ENCODE data around the gene NR1H2. TPM values are rescaled to one million over a fixed set of nuclear protein-coding genes. Genes with fewer than 3 reads are reported as not detected.

NR1H2 gene
- total RNA-seq, 2 donors from 2014 or later = 113 to 138 TPM

DNA sequence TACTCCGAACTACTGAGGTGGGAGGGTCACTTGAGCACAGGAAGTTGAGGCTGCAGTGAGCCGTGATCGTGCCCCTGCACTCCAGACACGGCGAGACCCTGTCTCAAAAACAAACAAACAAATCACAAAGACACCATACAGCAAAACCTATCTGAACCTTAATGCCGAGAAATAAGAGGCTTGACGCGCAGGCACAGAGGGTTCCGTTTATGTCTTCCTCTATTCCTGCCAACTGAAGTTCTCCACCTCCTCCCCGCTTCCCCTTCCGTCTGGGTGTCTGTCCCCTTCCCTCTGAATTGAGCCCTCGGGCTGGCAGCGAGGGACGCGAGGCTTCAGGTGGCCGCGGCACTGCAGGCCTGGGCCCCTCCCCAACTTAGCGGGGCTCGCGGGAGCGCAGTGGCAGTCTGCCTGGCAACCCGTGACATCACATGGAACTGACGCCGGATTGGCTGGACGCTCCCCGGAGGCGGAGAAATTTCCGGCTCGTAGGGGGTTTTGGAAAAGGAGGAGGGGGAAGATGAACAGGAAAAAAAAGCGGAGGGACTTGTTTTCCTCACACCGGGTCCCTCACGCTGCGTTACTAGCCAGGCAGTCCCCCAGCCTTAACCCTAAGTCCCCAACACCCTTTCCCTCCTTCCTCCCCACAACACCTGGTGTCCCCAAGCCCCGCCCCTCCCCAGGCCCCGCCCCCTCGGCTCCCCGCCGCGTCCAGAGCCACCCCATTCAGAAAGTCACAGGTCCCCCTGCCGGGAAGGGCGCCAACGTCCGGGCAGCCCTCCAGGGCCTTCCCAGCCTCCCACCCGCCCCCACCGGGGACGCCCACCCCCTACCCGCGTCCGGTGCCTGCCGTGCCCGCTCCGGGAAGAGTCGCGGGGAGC lies 55.3 kb downstream of the NR1H2 start:
- TF ChIP-seq CTCF (IDR thresholded peaks at IDR 0.05) = no peak
- ATAC-seq (ENCODE audit: insufficient number of reproducible peaks, low FRiP score, low read depth) = peak; percentile 71
- Histone ChIP-seq H3K36me3 (no peaks in the 10 kb centered on the region), H3K27me3 (replicated peaks; ENCODE audit: insufficient read depth) (peaks cover 5% of the 10 kb centered on the region), H3K9me3 (no peaks in the 10 kb centered on the region), H3K4me1 (ENCODE audit: control insufficient read depth in 1 of 2, low read depth in 2 of 2) (peaks cover 6 to 13% of the 10 kb centered on the region in 2 donors), H3K4me3 (peak overlapping the region; percentile 72), H3K27ac (no peak overlapping the region)
- DNase-seq (ENCODE audit: low spot score) = peak; percentile 21

DNA sequence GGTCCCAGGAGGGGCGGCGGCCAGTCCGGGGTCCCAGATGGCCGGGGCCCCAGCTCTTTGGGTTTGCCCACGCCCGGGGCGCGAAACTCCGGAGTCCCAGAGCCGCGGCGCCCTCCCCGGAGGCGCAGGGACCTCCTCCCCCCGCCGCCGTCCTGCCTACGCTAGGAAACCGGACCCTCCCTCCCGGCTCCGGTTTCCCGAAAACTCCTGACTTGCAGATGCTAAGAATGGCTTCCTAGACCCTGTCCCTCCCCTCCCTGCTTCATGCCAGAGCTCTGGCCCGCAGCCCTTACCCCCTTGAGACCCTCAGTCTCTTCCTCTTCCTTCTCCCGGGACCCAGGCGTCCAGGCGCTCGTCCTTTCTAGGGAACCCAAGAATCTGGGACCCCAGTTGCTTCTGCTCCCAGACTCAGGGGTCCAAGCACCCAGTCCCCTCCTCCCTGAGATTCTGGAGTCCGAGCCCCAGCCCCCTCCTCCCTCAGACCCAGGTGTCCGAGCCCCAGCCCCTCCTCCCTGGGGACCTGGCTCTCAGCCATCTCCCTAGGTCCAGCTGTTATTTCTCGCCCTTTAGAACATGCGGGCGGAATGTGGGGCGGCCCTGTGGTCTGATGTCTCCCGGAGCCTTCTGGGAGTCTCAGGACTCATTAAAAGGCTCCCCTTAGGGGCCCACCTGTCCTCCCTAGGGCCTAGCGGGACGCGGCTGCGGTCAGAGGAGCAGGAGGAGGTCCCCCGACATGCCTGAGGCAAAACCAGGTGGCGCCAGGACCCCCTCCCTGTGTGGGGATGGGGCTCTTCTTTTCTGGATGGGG lies 56.2 kb downstream of the NR1H2 start, which contains the start of gene MYBPC2:
MYBPC2 (plus strand) TSS at position 672 of the 808 bp plus-strand sequence; CDS start at position 734, 62 bp downstream.
- DNase-seq (ENCODE audit: low spot score) (no peak), ATAC-seq (ENCODE audit: insufficient number of reproducible peaks, low FRiP score, low read depth) (no peak)
- TF ChIP-seq CTCF (IDR thresholded peaks at IDR 0.05) = no peak
- peaks cover 6 to 13% of the 10 kb centered on the region in 2 donors for H3K4me1 ChIP-seq (ENCODE audit: control insufficient read depth in 1 of 2, low read depth in 2 of 2)
- H3K36me3 ChIP-seq = no peaks in the 10 kb centered on the region
- H3K27me3 ChIP-seq (replicated peaks; ENCODE audit: insufficient read depth) = peaks cover 5% of the 10 kb centered on the region
- H3K4me3 ChIP-seq = peak within 1 kb of the TSS; percentile 72
- H3K27ac ChIP-seq = peak within 1 kb of the TSS in 1 of 2 donors; percentile 7
- no peaks in the 10 kb centered on the region for H3K9me3 ChIP-seq

Other genes with a start within 250 kb of the NR1H2 start
- gene IZUMO2, start 213.2 kb upstream of the NR1H2 start, total RNA-seq = not detected
- 10 to 100 TPM in 1 of 2 donors, 1 to 10 TPM in 1; 2.6 to 11.1 TPM for gene MYH14, start 172.8 kb upstream of the NR1H2 start, total RNA-seq
- gene KCNC3, start 47.1 kb upstream of the NR1H2 start, total RNA-seq = 1 to 10 TPM; 1.3 to 4.2 TPM
- not detected for gene NAPSA, start 10.8 kb upstream of the NR1H2 start, total RNA-seq
- gene POLD1, start 7.9 kb downstream of the NR1H2 start, total RNA-seq = 10 to 100 TPM; 12.8 to 39.5 TPM
- gene SPIB, start 42.5 kb downstream of the NR1H2 start, total RNA-seq = not detected
- gene MYBPC2, start 56.4 kb downstream of the NR1H2 start, total RNA-seq = under 1 TPM in 1 of 2 donors, not detected in 1; 0.14 TPM
- 100 to 1,000 TPM in 1 of 2 donors, 10 to 100 TPM in 1; 85.6 to 139 TPM for gene EMC10, start 100.0 kb downstream of the NR1H2 start, total RNA-seq
- gene GARIN5A, start 100.4 kb downstream of the NR1H2 start, total RNA-seq = under 1 TPM in 1 of 2 donors, not detected in 1; 0.56 TPM
- gene JOSD2, start 134.7 kb downstream of the NR1H2 start, total RNA-seq = 10 to 100 TPM; 11.6 to 34.7 TPM
- not detected for gene ASPDH, start 137.5 kb downstream of the NR1H2 start, total RNA-seq
- gene LRRC4B, start 192.0 kb downstream of the NR1H2 start, total RNA-seq = 10 to 100 TPM in 1 of 2 donors, 1 to 10 TPM in 1; 5.3 to 13.7 TPM